GM18526 (cell line): ENCODE data around the gene ME3.

Experiments
- POLR2A ChIP-seq: IDR thresholded peaks from 3 replicates; pipeline ENCODE4 v1.6.1; 2011; ENCODE audit not compliant: insufficient read length; ENCODE audit errors: extremely low read depth

The ME3 gene

DNA sequence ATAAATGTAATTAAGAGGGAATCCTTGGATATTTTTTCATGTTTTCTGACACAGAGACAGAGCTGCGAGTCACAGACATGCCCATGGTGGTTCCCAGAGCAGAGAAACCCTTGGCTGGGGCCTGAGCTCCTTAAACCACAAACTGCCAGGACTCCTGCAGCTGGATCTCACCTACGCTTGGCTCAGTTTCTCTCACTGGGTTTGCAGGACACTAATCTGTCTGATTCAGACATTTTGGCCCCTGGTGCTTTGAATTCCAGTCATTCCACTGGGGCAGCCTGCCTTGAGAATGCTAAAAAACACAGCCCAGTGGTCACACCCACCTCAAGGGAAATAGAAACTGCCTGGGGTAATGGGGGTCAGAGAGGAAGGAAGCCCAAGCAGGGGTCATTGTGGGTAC lies 175.1 kb downstream of the ME3 start:
- no peak for TF ChIP-seq POLR2A

DNA sequence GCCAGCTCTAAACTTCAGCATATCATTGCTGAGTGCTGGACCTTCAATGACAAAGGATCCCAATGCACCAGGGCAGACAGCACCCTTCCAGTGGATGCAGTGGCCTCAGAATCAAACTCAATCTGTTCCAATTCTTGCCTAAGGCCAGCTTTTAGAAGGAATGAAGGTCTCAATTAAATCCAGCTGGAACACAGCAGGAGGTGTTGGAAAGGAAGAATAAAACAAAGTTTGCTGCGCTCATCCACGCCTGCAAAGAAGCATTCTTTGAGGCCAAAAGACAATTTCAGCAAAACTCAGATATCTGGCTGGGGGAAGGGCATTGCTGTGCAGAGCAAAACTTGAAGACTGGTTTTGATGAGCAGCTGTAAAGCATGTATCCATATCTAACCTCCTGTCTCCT lies 177.1 kb downstream of the ME3 start:
- TF ChIP-seq POLR2A: no peak

GRCh38 chr11:86492370-86493010 lies 179.9 kb downstream of the ME3 start:
- no peak for TF ChIP-seq POLR2A

DNA sequence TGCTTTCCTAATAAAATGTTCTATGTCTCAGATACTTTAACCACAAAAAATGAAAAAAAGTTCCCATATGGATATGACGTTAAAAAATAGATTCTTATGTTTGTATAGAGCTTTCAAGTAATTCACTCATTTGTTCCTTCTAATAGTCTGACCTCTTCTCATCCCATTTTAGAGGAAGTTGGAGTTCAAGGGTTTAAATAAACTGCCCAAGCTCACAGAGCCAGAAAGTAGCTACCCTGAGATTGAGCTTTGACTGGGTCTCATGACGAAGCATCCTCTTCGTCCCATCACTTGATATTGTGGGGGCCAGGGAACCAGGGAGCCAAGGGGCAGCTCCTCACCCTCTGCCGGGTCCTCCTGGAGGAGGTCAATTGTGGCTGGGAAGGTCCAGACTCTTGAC lies 181.4 kb downstream of the ME3 start:
- TF ChIP-seq POLR2A: no peak

- TF ChIP-seq POLR2A: no peak
These were observed 181.8 kb downstream of the ME3 start for GRCh38 chr11:86490582-86490981.

DNA sequence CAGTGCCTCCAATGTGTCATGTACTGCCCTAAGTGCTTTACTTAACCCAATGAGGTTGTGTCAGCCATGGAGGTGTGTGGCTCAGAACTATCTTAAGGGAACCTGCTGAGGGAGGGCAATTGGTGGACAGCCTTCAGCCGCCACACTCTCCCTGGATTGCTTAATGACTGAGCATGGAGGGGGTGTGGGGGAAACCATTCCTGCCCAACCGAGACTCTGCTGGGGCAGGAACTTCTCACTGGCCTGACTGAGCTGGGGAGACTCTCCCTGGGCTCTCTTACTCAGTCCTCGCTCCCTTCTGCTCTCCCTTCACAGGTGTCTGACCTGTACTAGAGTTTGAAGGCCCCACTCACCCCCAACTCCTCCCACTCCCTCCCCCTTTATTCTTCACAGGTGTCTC lies 183.0 kb downstream of the ME3 start:
- TF ChIP-seq POLR2A: no peak

DNA sequence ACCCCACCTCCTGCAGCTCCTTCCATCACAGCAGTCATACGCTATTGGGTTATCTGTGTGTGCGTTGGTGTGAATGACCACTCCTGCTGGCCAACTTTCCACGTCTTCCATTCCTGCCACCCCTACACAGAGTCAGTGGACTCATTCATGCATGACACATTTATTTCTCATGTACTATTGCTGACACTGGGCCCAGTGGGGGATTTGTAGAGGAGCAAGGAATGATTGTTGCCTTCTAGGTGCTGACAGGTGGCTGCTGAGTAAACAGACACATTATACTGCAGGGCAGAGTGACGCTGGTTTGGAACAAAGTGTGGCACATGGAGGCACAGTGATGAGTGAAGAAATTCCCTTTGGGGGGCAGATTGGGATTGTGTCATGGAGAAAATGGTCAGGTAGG lies 183.9 kb downstream of the ME3 start:
- no peak for TF ChIP-seq POLR2A

DNA sequence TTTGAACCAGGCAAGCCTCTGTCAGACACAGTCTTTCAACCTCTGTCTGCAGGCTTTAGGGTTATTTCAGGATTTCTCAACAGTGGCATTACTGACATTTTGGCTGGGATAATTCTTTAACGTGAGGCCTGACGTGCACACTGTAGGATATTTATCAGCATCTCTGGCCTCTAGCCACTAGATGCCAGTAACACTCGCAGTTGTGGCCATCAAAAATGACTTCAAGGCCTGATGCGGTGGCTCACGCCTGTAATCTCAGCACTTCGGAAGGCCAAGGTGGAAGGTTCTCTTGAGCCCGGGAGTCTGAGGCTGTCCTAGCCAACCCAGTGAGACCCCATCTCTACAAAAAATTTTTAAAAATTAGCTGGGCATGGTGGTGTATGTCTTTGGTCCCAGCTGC lies 184.7 kb downstream of the ME3 start:
- no peak for TF ChIP-seq POLR2A

GRCh38 chr11:86486261-86487030 lies 186.0 kb downstream of the ME3 start:
- no peak for TF ChIP-seq POLR2A

DNA sequence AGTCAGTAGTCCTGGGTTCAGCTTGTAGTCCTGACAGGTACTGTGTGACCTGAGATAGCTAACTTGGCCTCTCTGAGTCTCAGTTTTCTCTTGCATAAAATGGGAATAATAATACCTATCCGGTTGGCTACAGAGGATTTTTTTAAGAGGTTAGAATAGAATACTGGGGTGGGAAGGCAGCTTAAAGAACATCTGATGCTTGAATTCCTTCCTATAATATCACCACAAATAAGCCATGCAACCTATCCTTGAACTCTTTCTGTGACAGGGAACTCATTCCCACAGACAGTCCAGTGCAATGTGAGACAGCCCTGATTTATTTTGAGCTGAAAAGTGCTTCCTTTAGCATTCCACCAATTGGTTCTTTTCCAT lies 187.6 kb downstream of the ME3 start:
- TF ChIP-seq POLR2A: no peak

- no peak for TF ChIP-seq POLR2A
These were observed 188.2 kb downstream of the ME3 start for GRCh38 chr11:86483940-86484794.

- no peak for TF ChIP-seq POLR2A
These were observed 188.8 kb downstream of the ME3 start for GRCh38 chr11:86483610-86483939.

- TF ChIP-seq POLR2A: no peak
These were observed 189.7 kb downstream of the ME3 start for GRCh38 chr11:86482692-86483091.

GRCh38 chr11:86481399-86481798 lies 191.0 kb downstream of the ME3 start:
- no peak for TF ChIP-seq POLR2A

DNA sequence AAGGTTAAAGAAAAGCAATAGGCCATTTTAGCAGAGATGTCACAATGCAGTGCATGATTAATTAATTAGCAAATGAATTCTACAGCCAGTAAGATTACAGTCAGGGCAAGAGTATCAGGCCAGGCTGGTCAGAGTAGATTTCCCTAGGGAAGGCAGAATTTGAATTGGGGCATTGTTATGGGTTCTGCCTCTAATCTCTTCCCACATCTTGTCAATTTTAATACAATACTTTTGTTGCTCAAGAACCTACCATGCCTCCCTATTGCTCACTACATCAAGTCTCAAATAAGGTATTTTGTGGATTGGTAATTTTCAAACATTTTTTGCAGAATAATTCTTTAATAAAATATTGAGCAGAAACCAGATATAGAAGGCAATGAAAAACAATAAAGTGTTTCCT lies 194.1 kb downstream of the ME3 start:
- no peak for TF ChIP-seq POLR2A

DNA sequence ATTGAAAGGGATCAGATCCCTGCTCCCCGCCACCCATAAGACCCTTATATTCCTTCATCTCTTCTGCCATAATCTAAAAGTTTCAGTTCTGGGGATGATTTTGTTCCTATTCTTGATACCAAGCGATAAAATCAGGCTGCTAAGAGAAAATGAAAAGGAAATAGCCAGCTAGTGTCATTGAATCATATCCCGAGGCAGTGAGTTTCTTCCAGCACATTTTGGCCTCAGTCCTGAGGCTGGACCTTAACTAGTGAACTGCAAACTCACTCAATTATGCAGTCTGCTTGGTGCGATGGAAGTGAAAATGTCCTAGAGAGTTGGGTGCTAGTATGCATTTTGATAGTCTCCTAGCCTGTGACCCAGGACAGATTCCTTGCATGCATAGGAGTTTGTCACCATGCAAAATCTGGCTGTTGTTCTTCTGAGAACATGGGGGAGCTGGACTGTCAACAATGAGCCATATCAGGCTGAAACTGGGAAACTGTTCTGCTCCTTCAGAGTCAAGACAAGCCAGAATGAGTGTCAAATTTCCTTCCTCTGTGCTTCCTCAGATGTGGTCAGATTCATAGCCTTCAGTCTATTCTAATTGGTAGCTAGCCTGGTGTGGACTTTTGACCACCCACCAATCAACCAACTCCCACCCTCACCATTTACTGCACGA lies 194.8 kb downstream of the ME3 start:
- TF ChIP-seq POLR2A: no peak
